Thyroid gland (tissue), 4 donors: Measurements from ENCODE around the gene SLC27A4. TPM values are rescaled to one million over a fixed set of nuclear protein-coding genes. Genes with fewer than 3 reads are reported as not detected.

ENCODE experiments used
- DNase-seq, 2 donors: peaks; one replicate each; pipeline ENCODE4 v3.0.0-alpha.2; 2019
- H3K27ac ChIP-seq, 3 donors: fragments of 200-600 bp; sonication (generic); 1 replicate in 2 of 3; 2 replicates in 1 of 3; pipeline ENCODE4 v1.5.1; 2016 to 2019; ENCODE audit warnings: mild to moderate bottlenecking in 1 of 3, moderate library complexity in 1 of 3
- H3K27me3 ChIP-seq: fragments of 200-600 bp; sonication (generic); one replicate; pipeline ENCODE4 v1.5.1; 2019
- H3K36me3 ChIP-seq, 2 donors: fragments of 200-600 bp; sonication (generic); one replicate each; pipeline ENCODE4 v1.5.1; 2016 to 2019
- H3K4me1 ChIP-seq, 2 donors: fragments of 200-600 bp; sonication (generic); one replicate each; pipeline ENCODE4 v1.5.1; 2017 to 2019
- H3K4me3 ChIP-seq, 3 donors: fragments of 200-600 bp; sonication (generic); replicated peaks in 1 of 3; 1 replicate in 2 of 3; 2 replicates in 1 of 3; pipeline ENCODE4 v1.5.1; 2016; ENCODE audit warnings: mild to moderate bottlenecking in 1 of 3
- H3K9me3 ChIP-seq: fragments of 200-600 bp; sonication (generic); one replicate; pipeline ENCODE4 v1.5.1; 2017
- POLR2A ChIP-seq, 2 donors: fragments of 450-650 bp; IDR thresholded peaks; one replicate each; pipeline ENCODE4 v1.6.1; 2017; ENCODE audit warnings: antibody characterized with exemption in 2 of 2, mild to moderate bottlenecking in 2 of 2, moderate library complexity in 1 of 2
- WGBS, 2 donors: methylation state at CpG; one replicate each; pipeline ENCODE4 v1.1.5; 2017; 5-methylcytosine and 5-hydroxymethylcytosine counted together
- intact Hi-C: fragments of 100-400 bp; cut with DNase I; formaldehyde crosslinking; loops from one replicate; pipeline ENCODE4 v1.15.1; 2023
- microRNA counts, 2 donors: library from miRNA; unstranded; fragments of <30 nt; microRNA quantifications; one replicate each; lab custom pipeline; 2016 to 2017
- microRNA-seq: library from miRNA; unstranded; fragments of <30 nt; microRNA quantifications from one replicate; pipeline ENCODE4, GENCODE V29; 2016
- total RNA-seq, 4 donors: library from RNA; depleted of rRNA; stranded (reverse); fragments of >200 nt; gene quantifications; one replicate each; pipeline ENCODE4 v1.2.3, GENCODE V29; 2016
- TF ChIP-seq, protein P1 (sequence below), 6 experiments: fragments of 200-600 bp in 3 of 6; fragments of 450-650 bp in 3 of 6; sonication (generic) in 3 of 6; IDR thresholded peaks; one replicate each; pipeline ENCODE4 v1.5.1; 2016 to 2019; ENCODE audit warnings: antibody characterized with exemption in 6 of 6, mild to moderate bottlenecking in 2 of 6, inconsistent platforms in 1 of 6, moderate library complexity in 1 of 6

SLC27A4 gene
- total RNA-seq, 4 donors from 2014 or later, result 15.9 to 38.4 (median 30.4) TPM

DNA sequence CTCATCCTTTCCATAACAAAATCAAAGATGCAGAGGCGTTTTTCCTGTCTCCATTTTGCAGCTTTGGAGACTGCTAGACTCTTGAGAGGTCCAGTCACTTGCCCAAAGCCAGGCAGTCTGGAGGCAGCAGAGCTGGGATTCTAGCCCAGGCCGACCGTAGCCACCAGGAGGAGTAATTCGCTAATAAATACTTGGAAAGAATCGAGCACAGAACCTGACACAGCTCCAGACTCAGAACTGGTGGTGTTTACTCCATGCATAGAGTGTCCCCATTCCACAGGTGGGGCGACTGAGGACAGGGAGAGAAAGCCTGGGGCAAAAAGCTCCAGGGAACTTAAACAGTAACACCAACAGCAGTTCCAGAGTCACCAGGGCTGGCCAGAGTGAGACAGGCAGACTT lies 69.7 kb downstream of the SLC27A4 start:
- Histone ChIP-seq H3K4me1 (peaks cover 13 to 14% of the 10 kb centered on the region in 2 donors), H3K27me3 (no peaks in the 10 kb centered on the region), H3K9me3 (no peaks in the 10 kb centered on the region), H3K27ac (no peak overlapping the region), H3K36me3 (no peaks in the 10 kb centered on the region), H3K4me3 (no peak overlapping the region)
- WGBS, 2 donors, result 58 to 60% methylated on average over 6 of the region's 6 CpGs
- DNase-seq, result no peak
- TF ChIP-seq, protein P1, sequence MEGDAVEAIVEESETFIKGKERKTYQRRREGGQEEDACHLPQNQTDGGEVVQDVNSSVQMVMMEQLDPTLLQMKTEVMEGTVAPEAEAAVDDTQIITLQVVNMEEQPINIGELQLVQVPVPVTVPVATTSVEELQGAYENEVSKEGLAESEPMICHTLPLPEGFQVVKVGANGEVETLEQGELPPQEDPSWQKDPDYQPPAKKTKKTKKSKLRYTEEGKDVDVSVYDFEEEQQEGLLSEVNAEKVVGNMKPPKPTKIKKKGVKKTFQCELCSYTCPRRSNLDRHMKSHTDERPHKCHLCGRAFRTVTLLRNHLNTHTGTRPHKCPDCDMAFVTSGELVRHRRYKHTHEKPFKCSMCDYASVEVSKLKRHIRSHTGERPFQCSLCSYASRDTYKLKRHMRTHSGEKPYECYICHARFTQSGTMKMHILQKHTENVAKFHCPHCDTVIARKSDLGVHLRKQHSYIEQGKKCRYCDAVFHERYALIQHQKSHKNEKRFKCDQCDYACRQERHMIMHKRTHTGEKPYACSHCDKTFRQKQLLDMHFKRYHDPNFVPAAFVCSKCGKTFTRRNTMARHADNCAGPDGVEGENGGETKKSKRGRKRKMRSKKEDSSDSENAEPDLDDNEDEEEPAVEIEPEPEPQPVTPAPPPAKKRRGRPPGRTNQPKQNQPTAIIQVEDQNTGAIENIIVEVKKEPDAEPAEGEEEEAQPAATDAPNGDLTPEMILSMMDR (IDR thresholded peaks at IDR 0.05), result no peak
- no peak for TF ChIP-seq POLR2A (IDR thresholded peaks at IDR 0.05)
- intact Hi-C loops, result loop anchor here (5.0 to 10.0 kb wide), 2 partner anchors 48 to 115 kb away; no protein-coding TSS in a partner anchor

MicroRNAs encoded within 50 kb of the gene (microRNA counts, 767-probe panel; counts per million panel counts)
- microRNA hsa-miR-219-2-3p (lab: Ali Mortazavi, UCI), result 0 to 1,203 counts per million in 2 donors

Small RNAs within 50 kb of the gene (microRNA-seq; reads per million reads assigned to microRNA genes)
- not detected for gene MIR219B

Other genes starting within 250 kb of the SLC27A4 start
- gene PTGES2, start 212.8 kb upstream of the SLC27A4 start, total RNA-seq, result 100 to 1,000 TPM in 1 of 4 donors, 10 to 100 TPM in 3; 80.0 to 112 (median 88.4) TPM
- gene LCN2, start 191.1 kb upstream of the SLC27A4 start, total RNA-seq, result 10 to 100 TPM in 1 of 4 donors, 1 to 10 TPM in 2, under 1 TPM in 1; 0.45 to 10.6 (median 2.5) TPM
- 100 to 1,000 TPM in 3 of 4 donors, 10 to 100 TPM in 1; 98.1 to 204 (median 172) TPM for gene BBLN, start 180.3 kb upstream of the SLC27A4 start, total RNA-seq
- gene CIZ1, start 149.0 kb upstream of the SLC27A4 start, total RNA-seq, result 10 to 100 TPM; 47.8 to 58.5 (median 52.7) TPM
- gene DNM1, start 137.1 kb upstream of the SLC27A4 start, total RNA-seq, result 1 to 10 TPM; 4.7 to 9.2 (median 5.4) TPM
- 100 to 1,000 TPM in 3 of 4 donors, 10 to 100 TPM in 1; 94.6 to 140 (median 118) TPM for gene GOLGA2, start 64.5 kb upstream of the SLC27A4 start, total RNA-seq
- gene SWI5, start 64.3 kb upstream of the SLC27A4 start, total RNA-seq, result 10 to 100 TPM; 18.5 to 50.2 (median 49.2) TPM
- gene TRUB2, start 18.1 kb upstream of the SLC27A4 start, total RNA-seq, result 10 to 100 TPM in 3 of 4 donors, 1 to 10 TPM in 1; 8.3 to 19.2 (median 16.6) TPM
- 100 to 1,000 TPM in 3 of 4 donors, 10 to 100 TPM in 1; 71.8 to 137 (median 108) TPM for gene COQ4, start 17.7 kb upstream of the SLC27A4 start, total RNA-seq
- 10 to 100 TPM; 24.3 to 39.4 (median 31.2) TPM for gene URM1, start 30.8 kb downstream of the SLC27A4 start, total RNA-seq
- gene CERCAM, start 80.3 kb downstream of the SLC27A4 start, total RNA-seq, result 10 to 100 TPM; 22.3 to 35.4 (median 27.2) TPM
- gene ODF2, start 115.5 kb downstream of the SLC27A4 start, total RNA-seq, result 10 to 100 TPM; 21.9 to 25.5 (median 22.4) TPM
- 10 to 100 TPM; 24.1 to 30.3 (median 25.5) TPM for gene GLE1, start 164.2 kb downstream of the SLC27A4 start, total RNA-seq
- gene SPTAN1, start 212.1 kb downstream of the SLC27A4 start, total RNA-seq, result 100 to 1,000 TPM; 189 to 307 (median 278) TPM